Fibroblast of lung (primary cell): ENCODE data around the gene SH2D1B. TPM values are rescaled to one million over a fixed set of nuclear protein-coding genes. Genes with fewer than 3 reads are reported as not detected.

Experiments used
- DNase-seq, 2 donors: peaks; one replicate each; pipeline versions ENCODE4 v3.0.0 to v3.0.0-alpha.2; 2010; ENCODE audit warnings: low read depth in 2 of 2
- H2AFZ ChIP-seq: 2 replicates; pipeline ENCODE4 v1.5.1; 2012; ENCODE audit warnings: low read length, control low read depth, inconsistent platforms
- H3K27ac ChIP-seq: 2 replicates; pipeline ENCODE4 v1.5.1; 2011; ENCODE audit warnings: low read length, control low read depth; ENCODE audit not compliant: insufficient read depth
- H3K27me3 ChIP-seq: 2 replicates; pipeline ENCODE4 v1.5.1; 2011; ENCODE audit warnings: mild to moderate bottlenecking, low read length; ENCODE audit not compliant: control insufficient read depth, insufficient read depth
- H3K36me3 ChIP-seq: 2 replicates; pipeline ENCODE4 v1.5.1; 2011; ENCODE audit warnings: low read length; ENCODE audit not compliant: control insufficient read depth, insufficient read depth
- H3K4me1 ChIP-seq: 2 replicates; pipeline ENCODE4 v1.5.1; 2011; ENCODE audit warnings: low read length; ENCODE audit not compliant: control insufficient read depth, insufficient read depth; ENCODE audit errors: extremely low read depth
- H3K4me2 ChIP-seq: 2 replicates; pipeline ENCODE4 v1.5.1; 2011; ENCODE audit warnings: low read length, control low read depth; ENCODE audit not compliant: insufficient read depth; ENCODE audit errors: extremely low read depth
- H3K4me3 ChIP-seq, 4 experiments: fragments of 200-600 bp in 1 of 4; sonication (generic) in 1 of 4; replicated peaks in 1 of 4; 2 replicates each; pipeline ENCODE4 v1.5.1; 2011 to 2016; ENCODE audit warnings: low read length in 4 of 4, low read depth in 3 of 4, mild to moderate bottlenecking in 3 of 4, control low read depth in 2 of 4, inconsistent platforms in 1 of 4, mixed read lengths in 1 of 4; ENCODE audit not compliant: insufficient read depth in 1 of 4; ENCODE audit errors: control extremely low read depth in 1 of 4
- H3K79me2 ChIP-seq: 2 replicates; pipeline ENCODE4 v1.5.1; 2012; ENCODE audit warnings: mild to moderate bottlenecking, low read length, inconsistent platforms; ENCODE audit not compliant: control insufficient read depth, insufficient read depth
- H3K9ac ChIP-seq: 2 replicates; pipeline ENCODE4 v1.5.1; 2011; ENCODE audit warnings: mild to moderate bottlenecking, low read length, control low read depth; ENCODE audit not compliant: insufficient read depth
- H3K9me3 ChIP-seq: 2 replicates; pipeline ENCODE4 v1.5.1; 2012; ENCODE audit warnings: low read depth, low read length; ENCODE audit not compliant: control insufficient read depth, insufficient read depth
- H4K20me1 ChIP-seq: 2 replicates; pipeline ENCODE4 v1.5.1; 2011; ENCODE audit warnings: low read length; ENCODE audit not compliant: control insufficient read depth, insufficient read depth; ENCODE audit errors: extremely low read depth
- CTCF ChIP-seq, 2 donors: IDR thresholded peaks in 1 of 2; conservative IDR thresholded peaks in 1 of 2; 1 replicate in 1 of 2; 2 replicates in 1 of 2; pipeline ENCODE4 v1.5.1; 2011 to 2012; ENCODE audit warnings: low read length in 2 of 2, control low read depth in 1 of 2, inconsistent platforms in 1 of 2, low read depth in 1 of 2, mild to moderate bottlenecking in 1 of 2
- EZH2 ChIP-seq: IDR thresholded peaks from 2 replicates; pipeline ENCODE4 v1.5.1; 2012; ENCODE audit warnings: low read length, control low read depth, mild to moderate bottlenecking; ENCODE audit errors: missing control alignments
- polyA plus RNA-seq, 2 donors: library from polyadenylated mRNA; depleted of rRNA in 1 of 2; stranded (reverse) in 1 of 2; unstranded in 1 of 2; fragments of >200 nt; gene quantifications; 2 replicates each; pipeline ENCODE4 v1.2.1, GENCODE V29; 2011 to 2012; ENCODE audit warnings: missing spikeins in 1 of 2
- total RNA-seq: library from RNA; depleted of rRNA; stranded (reverse); fragments of >200 nt; gene quantifications from 2 replicates; pipeline ENCODE4 v1.2.1, GENCODE V29; 2014

Gene SH2D1B
- total and polyA plus RNA-seq, 2 donors (not counting 1 experiment from before 2014, with no cell fraction given): not detected

- Histone ChIP-seq H3K9me3 (no peaks in the 10 kb centered on the region), H3K4me2 (no peak overlapping the region), H3K9ac (no peak overlapping the region)
These were observed 41.8 kb downstream of the SH2D1B start for GRCh38 chr1:162370161-162370560.

GRCh38 chr1:162369571-162369970, 42.4 kb downstream of the SH2D1B start:
- Histone ChIP-seq H2AFZ (no peak overlapping the region), H3K27me3 (peaks cover 2% of the 10 kb centered on the region), H3K9me3 (no peaks in the 10 kb centered on the region), H3K27ac (no peak overlapping the region), H3K4me3 (no peak overlapping the region), H3K79me2 (no peaks in the 10 kb centered on the region), H3K4me2 (no peak overlapping the region), H3K9ac (no peak overlapping the region), H3K36me3 (no peaks in the 10 kb centered on the region), H4K20me1 (no peaks in the 10 kb centered on the region), H3K4me1 (no peaks in the 10 kb centered on the region)
- DNase-seq: no peak
- TF ChIP-seq EZH2: no peak
- no peak for TF ChIP-seq CTCF (conservative IDR thresholded peaks at IDR 0.05 in 1 of 2, IDR thresholded peaks at IDR 0.05 in 1 of 2; ENCODE audit: low read depth in 1 of 2, low read length in 2 of 2)

More at GRCh38 chr1:162370161-162370560, 41.8 kb downstream of the SH2D1B start:
- no peak for DNase-seq
- Histone ChIP-seq H4K20me1 (no peaks in the 10 kb centered on the region), H3K36me3 (no peaks in the 10 kb centered on the region), H2AFZ (no peak overlapping the region), H3K4me3 (no peak overlapping the region), H3K79me2 (no peaks in the 10 kb centered on the region), H3K27ac (no peak overlapping the region), H3K27me3 (peaks cover 2% of the 10 kb centered on the region), H3K4me1 (no peaks in the 10 kb centered on the region)
- TF ChIP-seq EZH2: no peak
- no peak for TF ChIP-seq CTCF (conservative IDR thresholded peaks at IDR 0.05 in 1 of 2, IDR thresholded peaks at IDR 0.05 in 1 of 2; ENCODE audit: low read depth in 1 of 2, low read length in 2 of 2)

GRCh38 chr1:162368451-162368850, 43.5 kb downstream of the SH2D1B start:
- H3K27me3 ChIP-seq: peaks cover 2% of the 10 kb centered on the region
- no peak overlapping the region for H3K9ac ChIP-seq
- no peak overlapping the region for H3K4me2 ChIP-seq
- H3K9me3 ChIP-seq: no peaks in the 10 kb centered on the region
- H3K79me2 ChIP-seq: no peaks in the 10 kb centered on the region
- no peaks in the 10 kb centered on the region for H3K36me3 ChIP-seq
- TF ChIP-seq CTCF (conservative IDR thresholded peaks at IDR 0.05 in 1 of 2, IDR thresholded peaks at IDR 0.05 in 1 of 2; ENCODE audit: low read depth in 1 of 2, low read length in 2 of 2) (no peak), EZH2 (no peak)
- no peak overlapping the region for H3K27ac ChIP-seq
- H4K20me1 ChIP-seq: no peaks in the 10 kb centered on the region
- no peaks in the 10 kb centered on the region for H3K4me1 ChIP-seq
- no peak overlapping the region for H2AFZ ChIP-seq
- DNase-seq: no peak
- H3K4me3 ChIP-seq: no peak overlapping the region
